DND-41 (cell line): ENCODE data around the gene C5.

Source experiments
- ATAC-seq: fragments of 200-7000 bp; cut with Tn5 transposase; 3 replicates; pipeline ENCODE4 v1.9.1; 2021; ENCODE audit warnings: low read depth; ENCODE audit not compliant: insufficient read depth
- DNase-seq: peaks from one replicate; pipeline ENCODE4 v3.0.0-alpha.2; 2020
- H2AFZ ChIP-seq: 2 replicates; pipeline ENCODE4 v1.6.0; 2012; ENCODE audit warnings: low read depth, low read length
- H3K27ac ChIP-seq: 2 replicates; pipeline ENCODE4 v1.5.1; 2012; ENCODE audit warnings: low read length, inconsistent platforms
- H3K27me3 ChIP-seq: fragments of 200-600 bp; sonication (generic); 2 replicates; pipeline ENCODE4 v1.6.0; 2012; ENCODE audit warnings: low read length, mild to moderate bottlenecking, inconsistent platforms; ENCODE audit not compliant: insufficient read depth, poor library complexity
- H3K36me3 ChIP-seq: 2 replicates; pipeline ENCODE4 v1.5.1; 2012; ENCODE audit warnings: low read length, inconsistent platforms; ENCODE audit not compliant: insufficient read depth
- H3K4me1 ChIP-seq: 2 replicates; pipeline ENCODE4 v1.5.1; 2012; ENCODE audit warnings: mild to moderate bottlenecking, low read length; ENCODE audit not compliant: insufficient read depth
- H3K4me2 ChIP-seq: 2 replicates; pipeline ENCODE4 v1.6.0; 2012; ENCODE audit warnings: mild to moderate bottlenecking, moderate library complexity, low read length, inconsistent platforms; ENCODE audit not compliant: insufficient read depth
- H3K4me3 ChIP-seq, 2 experiments: fragments of 200-600 bp in 1 of 2; shearing (Covaris generic) in 1 of 2; 2 replicates each; pipeline ENCODE4 v1.5.1; 2012 to 2016; ENCODE audit warnings: inconsistent platforms in 2 of 2, low read length in 2 of 2, mild to moderate bottlenecking in 2 of 2, low read depth in 1 of 2, moderate library complexity in 1 of 2
- H3K79me2 ChIP-seq: 2 replicates; pipeline ENCODE4 v1.6.0; 2012; ENCODE audit warnings: low read length, inconsistent platforms; ENCODE audit not compliant: insufficient read depth
- H3K9ac ChIP-seq: 2 replicates; pipeline ENCODE4 v1.6.0; 2012; ENCODE audit warnings: low read depth, mild to moderate bottlenecking, inconsistent platforms, low read length, moderate library complexity
- H3K9me3 ChIP-seq: 2 replicates; pipeline ENCODE4 v1.5.1; 2012; ENCODE audit warnings: low read length, moderate library complexity, mild to moderate bottlenecking, inconsistent platforms; ENCODE audit not compliant: insufficient read depth, severe bottlenecking
- H4K20me1 ChIP-seq: 2 replicates; pipeline ENCODE4 v1.6.0; 2012; ENCODE audit warnings: low read length; ENCODE audit not compliant: insufficient read depth
- EZH2 ChIP-seq: IDR thresholded peaks from 3 replicates; pipeline ENCODE4 v1.6.1; 2012; ENCODE audit warnings: borderline replicate concordance, low read depth, mild to moderate bottlenecking, moderate library complexity, low read length, inconsistent platforms; ENCODE audit not compliant: severe bottlenecking
- TF ChIP-seq, protein P1 (sequence below): IDR thresholded peaks from 2 replicates; pipeline ENCODE4 v1.5.1; 2012; ENCODE audit warnings: borderline replicate concordance, low read length, moderate library complexity, mild to moderate bottlenecking; ENCODE audit not compliant: poor library complexity, severe bottlenecking; ENCODE audit errors: extremely low read depth

Gene C5

GRCh38 chr9:121075251-121076036 lies 25.4 kb upstream of the C5 start:
- Histone ChIP-seq H3K36me3 (peaks cover 7% of the 10 kb centered on the region), H3K27ac (peak overlapping the region; percentile 95), H2AFZ (peak overlapping the region; percentile 81), H3K79me2 (peaks cover 68% of the 10 kb centered on the region), H3K9me3 (no peaks in the 10 kb centered on the region), H4K20me1 (peaks cover 7% of the 10 kb centered on the region; the same call in 1 of the 2 replicates), H3K27me3 (no peaks in the 10 kb centered on the region), H3K4me2 (peak overlapping the region; percentile 79), H3K4me1 (peaks cover 59% of the 10 kb centered on the region), H3K9ac (peak overlapping the region; percentile 94), H3K4me3 (peak overlapping the region; percentile 92 to 97)
- TF ChIP-seq, protein P1, sequence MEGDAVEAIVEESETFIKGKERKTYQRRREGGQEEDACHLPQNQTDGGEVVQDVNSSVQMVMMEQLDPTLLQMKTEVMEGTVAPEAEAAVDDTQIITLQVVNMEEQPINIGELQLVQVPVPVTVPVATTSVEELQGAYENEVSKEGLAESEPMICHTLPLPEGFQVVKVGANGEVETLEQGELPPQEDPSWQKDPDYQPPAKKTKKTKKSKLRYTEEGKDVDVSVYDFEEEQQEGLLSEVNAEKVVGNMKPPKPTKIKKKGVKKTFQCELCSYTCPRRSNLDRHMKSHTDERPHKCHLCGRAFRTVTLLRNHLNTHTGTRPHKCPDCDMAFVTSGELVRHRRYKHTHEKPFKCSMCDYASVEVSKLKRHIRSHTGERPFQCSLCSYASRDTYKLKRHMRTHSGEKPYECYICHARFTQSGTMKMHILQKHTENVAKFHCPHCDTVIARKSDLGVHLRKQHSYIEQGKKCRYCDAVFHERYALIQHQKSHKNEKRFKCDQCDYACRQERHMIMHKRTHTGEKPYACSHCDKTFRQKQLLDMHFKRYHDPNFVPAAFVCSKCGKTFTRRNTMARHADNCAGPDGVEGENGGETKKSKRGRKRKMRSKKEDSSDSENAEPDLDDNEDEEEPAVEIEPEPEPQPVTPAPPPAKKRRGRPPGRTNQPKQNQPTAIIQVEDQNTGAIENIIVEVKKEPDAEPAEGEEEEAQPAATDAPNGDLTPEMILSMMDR: peak; percentile 52
- no peak for TF ChIP-seq EZH2
- DNase-seq (no peak), ATAC-seq (no peak; the same call in none of the 3 replicates)

DNA sequence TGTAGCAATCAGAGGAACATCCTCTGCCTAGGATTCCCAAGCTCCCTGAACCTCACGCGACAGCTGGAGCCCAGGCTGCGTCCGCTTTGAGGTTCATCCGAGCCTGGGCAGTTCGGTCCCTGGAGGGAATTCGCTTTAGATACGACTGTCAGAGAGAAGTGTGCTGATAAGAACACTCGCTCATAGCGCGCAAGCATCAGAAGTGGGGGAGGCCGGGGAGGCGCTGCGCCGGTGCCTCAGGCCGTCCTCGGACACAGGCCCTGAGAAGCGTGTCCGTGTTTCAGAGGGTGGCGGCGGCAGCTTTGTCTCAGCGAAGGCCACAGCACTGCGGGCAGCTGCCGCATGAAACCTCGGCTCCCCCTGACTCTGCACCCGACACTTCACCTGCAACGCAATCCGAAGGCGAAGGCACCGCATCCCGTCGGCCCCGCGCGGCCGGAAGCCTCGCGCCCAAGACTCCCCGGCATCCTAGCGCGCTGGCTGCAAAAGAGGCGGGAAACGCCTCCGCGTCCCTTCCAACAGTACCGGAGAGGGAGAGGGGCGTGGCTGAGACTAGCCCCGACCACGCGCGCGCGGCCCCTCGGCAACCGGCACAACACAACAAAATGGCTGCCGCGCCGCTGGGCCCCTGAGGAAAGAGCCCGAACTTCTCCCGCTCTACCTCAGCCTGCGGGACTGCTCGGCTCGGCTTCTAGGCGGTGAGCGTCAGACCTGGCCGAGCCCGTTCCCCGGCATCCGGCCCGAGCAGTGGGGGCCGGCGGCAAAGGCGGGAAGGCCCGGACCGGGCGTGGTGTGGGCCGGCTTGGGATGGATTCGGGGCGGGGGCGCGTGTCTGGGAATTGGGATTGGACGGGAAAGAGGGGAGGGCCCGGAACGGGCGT lies 24.5 kb upstream of the C5 start, which contains the start of gene CNTRL:
Gene CNTRL, plus strand, starts transcription at position 586 of the 881 bp plus-strand sequence. CDS start 13,372 bp downstream, outside the sequence.
- DNase-seq: peak; percentile 94
- Histone ChIP-seq H4K20me1 (peaks cover 7% of the 10 kb centered on the region; the same call in 1 of the 2 replicates), H3K27me3 (no peaks in the 10 kb centered on the region), H3K36me3 (no peaks in the 10 kb centered on the region), H3K9ac (peak within 1 kb of the TSS; percentile 94), H3K27ac (peak within 1 kb of the TSS; percentile 95), H3K9me3 (no peaks in the 10 kb centered on the region), H3K4me2 (peak within 1 kb of the TSS; percentile 79), H3K4me3 (peak within 1 kb of the TSS; percentile 92 to 97), H2AFZ (peak within 1 kb of the TSS; percentile 81), H3K79me2 (peaks cover 59% of the 10 kb centered on the region), H3K4me1 (peaks cover 59% of the 10 kb centered on the region)
- peak; percentile 86 for ATAC-seq
- TF ChIP-seq, protein P1: no peak
- no peak for TF ChIP-seq EZH2

GRCh38 chr9:121073038-121073437 lies 23.0 kb upstream of the C5 start:
- no peak for DNase-seq
- peak overlapping the region; percentile 79; the same call in 1 of the 2 replicates for H3K4me2 ChIP-seq
- ATAC-seq: no peak
- H2AFZ ChIP-seq: no peak overlapping the region
- no peak for TF ChIP-seq EZH2
- TF ChIP-seq, protein P1: no peak
- peaks cover 7% of the 10 kb centered on the region; the same call in 1 of the 2 replicates for H4K20me1 ChIP-seq
- H3K27me3 ChIP-seq: no peaks in the 10 kb centered on the region
- peaks cover 54% of the 10 kb centered on the region for H3K4me1 ChIP-seq
- H3K9ac ChIP-seq: peak overlapping the region; percentile 94; the same call in 1 of the 2 replicates
- H3K27ac ChIP-seq: peak overlapping the region; percentile 53
- peaks cover 44% of the 10 kb centered on the region for H3K79me2 ChIP-seq
- H3K4me3 ChIP-seq: no peak overlapping the region; a peak in 1 of 4 replicates
- H3K36me3 ChIP-seq: no peaks in the 10 kb centered on the region
- H3K9me3 ChIP-seq: no peaks in the 10 kb centered on the region
